HepG2 (cell line): ENCODE results near the gene TRIM28. TPM values are rescaled to one million over a fixed set of nuclear protein-coding genes. Genes with fewer than 3 reads are reported as not detected.

Source experiments
- ATAC-seq: fragments of 200-7000 bp; cut with Tn5 transposase; 3 replicates; pipeline ENCODE4 v1.9.1; 2020; ENCODE audit warnings: mild to moderate bottlenecking, moderate library complexity
- BruUV-seq: library from RNA; stranded (reverse); fragments of 400-500 nt; replicated peaks from 2 replicates; lab custom pipeline; 2021; lab: Mats Ljungman, UMichigan
- CTCF ChIA-PET: fragments of 300-600 bp; formaldehyde crosslinking; extraction: SDS; loops from one replicate; lab custom pipeline; 2021; ENCODE audit warnings: low total read pairs, inconsistent platforms, low intra/inter-chr PET ratio; lab: Yijun Ruan, JAX
- POLR2A ChIA-PET: fragments of 350-600 bp; sonication (Branson Sonifier 250); formaldehyde crosslinking; loops from one replicate; lab custom pipeline; 2020; ENCODE audit warnings: antibody characterized with exemption, inconsistent platforms; lab: Yijun Ruan, JAX
- DNase-seq: peaks from one replicate; pipeline ENCODE4 v3.0.0-alpha.2; 2015; ENCODE audit warnings: low spot score
- FAIRE-seq: peaks from 3 replicates; lab custom pipeline; 2011; peaks lifted over from hg19 to GRCh38; lab: Jason Lieb, UNC
- H2AFZ ChIP-seq: one replicate; pipeline ENCODE4 v1.6.1; 2011; ENCODE audit warnings: low read length, inconsistent platforms
- H3K27ac ChIP-seq: fragments of 300-600 bp; 3 replicates; pipeline ENCODE4 v1.8.0; 2011; ENCODE audit warnings: mixed run types, mild to moderate bottlenecking, mixed read lengths, low read length, inconsistent platforms; ENCODE audit not compliant: insufficient read depth; ENCODE audit errors: extremely low read length
- H3K27me3 ChIP-seq, 2 experiments: fragments of 200-600 bp in 1 of 2; 2 replicates in 1 of 2; 3 replicates in 1 of 2; pipeline versions ENCODE4 v1.6.0 to v1.8.0; 2011; ENCODE audit warnings: low read length in 2 of 2, mild to moderate bottlenecking in 2 of 2, moderate library complexity in 2 of 2, inconsistent platforms in 1 of 2; ENCODE audit not compliant: insufficient read depth in 2 of 2, control insufficient read depth in 1 of 2
- H3K36me3 ChIP-seq, 2 experiments: fragments of 200-600 bp in 1 of 2; replicated peaks in 1 of 2; 2 replicates in 1 of 2; 3 replicates in 1 of 2; pipeline versions ENCODE4 v1.5.1 to v1.8.0; 2011; ENCODE audit warnings: low read length in 2 of 2, inconsistent platforms in 1 of 2; ENCODE audit not compliant: insufficient read depth in 2 of 2, control insufficient read depth in 1 of 2
- H3K4me1 ChIP-seq: 2 replicates; pipeline ENCODE4 v1.5.1; 2012; ENCODE audit warnings: low read length, inconsistent platforms; ENCODE audit not compliant: insufficient read depth
- H3K4me2 ChIP-seq: 2 replicates; pipeline ENCODE4 v1.6.0; 2011; ENCODE audit warnings: low read depth, low read length, inconsistent platforms
- H3K4me3 ChIP-seq, 3 experiments: fragments of 200-600 bp in 1 of 3; sonication (generic), shearing (Covaris generic) in 1 of 3; replicated peaks in 1 of 3; 2 replicates each; pipeline ENCODE4 v1.5.1; 2011 to 2016; ENCODE audit warnings: low read length in 3 of 3, inconsistent platforms in 2 of 3, low read depth in 2 of 3, mild to moderate bottlenecking in 2 of 3, control low read depth in 1 of 3, mixed read lengths in 1 of 3; ENCODE audit not compliant: insufficient read depth in 1 of 3
- H3K79me2 ChIP-seq: one replicate; pipeline ENCODE4 v1.6.1; 2011; ENCODE audit warnings: low read length, inconsistent platforms; ENCODE audit not compliant: insufficient read depth
- H3K9ac ChIP-seq: 2 replicates; pipeline ENCODE4 v1.6.0; 2011; ENCODE audit warnings: mild to moderate bottlenecking, low read depth, low read length, inconsistent platforms; ENCODE audit not compliant: insufficient read depth
- H3K9me3 ChIP-seq: 2 replicates; pipeline ENCODE4 v1.5.1; 2012; ENCODE audit warnings: mild to moderate bottlenecking, low read length
- H4K20me1 ChIP-seq: 2 replicates; pipeline ENCODE4 v1.6.0; 2011; ENCODE audit warnings: inconsistent platforms, mild to moderate bottlenecking, low read length, moderate library complexity; ENCODE audit not compliant: insufficient read depth
- GABPA ChIP-seq, 2 experiments: IDR thresholded peaks; 2 replicates each; pipeline ENCODE4 v1.6.1; 2011 to 2016; ENCODE audit warnings: low read depth in 2 of 2, low read length in 1 of 2, missing biosample characterization in 1 of 2, missing genetic modification characterization in 1 of 2
- HOXD1 ChIP-seq: sonication (generic); formaldehyde crosslinking; IDR thresholded peaks from 2 replicates; pipeline ENCODE4 v1.5.0; 2020; ENCODE audit warnings: missing genetic modification reagents
- KMT2B ChIP-seq: IDR thresholded peaks from 2 replicates; pipeline ENCODE4 v1.6.1; 2016; ENCODE audit warnings: missing genetic modification reagents, missing compliant biosample characterization
- ZBTB38 ChIP-seq: sonication (generic); formaldehyde crosslinking; IDR thresholded peaks from 2 replicates; pipeline ENCODE4 v1.5.1; 2020; ENCODE audit warnings: mild to moderate bottlenecking, missing genetic modification reagents
- ZFP82 ChIP-seq: sonication (generic); formaldehyde crosslinking; IDR thresholded peaks from 2 replicates; pipeline ENCODE4 v1.5.1; 2020; ENCODE audit warnings: mild to moderate bottlenecking, missing genetic modification reagents, borderline replicate concordance
- ZNF343 ChIP-seq: sonication (generic); formaldehyde crosslinking; IDR thresholded peaks from 2 replicates; pipeline ENCODE4 v1.4.0; 2020; ENCODE audit warnings: mild to moderate bottlenecking, missing genetic modification reagents
- WGBS: methylation state at CpG from one replicate; pipeline ENCODE4 v1.1.6; 2017; ENCODE audit warnings: low lambda C conversion rate; 5-methylcytosine and 5-hydroxymethylcytosine counted together
- in situ Hi-C: cut with HindIII; loops from 2 replicates; pipeline ENCODE4 v1.10.0; 2017; ENCODE audit warnings: low pct_unique_long_range_greater_than_20kb; ENCODE audit not compliant: extremely low pct_ligation_motif_present
- intact Hi-C: fragments of 100-400 bp; cut with micrococcal nuclease; formaldehyde crosslinking; loops from one replicate; pipeline ENCODE4 v1.10.0; 2022; ENCODE audit not compliant: unreplicated experiment
- polyA plus RNA-seq, 8 experiments: library from polyadenylated mRNA; depleted of rRNA in 3 of 8; stranded (reverse) in 7 of 8; unstranded in 1 of 8; fragments of >200 nt; fragmentation: Illumina TruSeq in 4 of 8; extraction: Trizol in 4 of 8; gene quantifications; 2 replicates each; pipeline versions ENCODE4 v1.2.1 to v1.2.3, GENCODE V29; 2011 to 2016; ENCODE audit warnings: low read depth in 4 of 8, missing spikeins in 1 of 8, mixed read lengths in 1 of 8; ENCODE audit not compliant: insufficient read depth in 1 of 8
- total RNA-seq, 5 experiments: library from RNA; depleted of rRNA; stranded (reverse); fragments of >200 nt; fragmentation: Illumina TruSeq; extraction: Trizol; gene quantifications; 2 replicates each; pipeline ENCODE4 v1.2.3, GENCODE V29; 2016; ENCODE audit warnings: low read depth in 1 of 5
- TF ChIP-seq, protein P1 (sequence below): sonication (generic); formaldehyde crosslinking; IDR thresholded peaks from 2 replicates; pipeline ENCODE4 v1.5.1; 2020; ENCODE audit warnings: mild to moderate bottlenecking, missing genetic modification reagents
- TF ChIP-seq, protein P2 (sequence below): sonication (generic); formaldehyde crosslinking; IDR thresholded peaks from 2 replicates; pipeline ENCODE4 v1.5.0; 2020; ENCODE audit warnings: mild to moderate bottlenecking, missing genetic modification reagents
- TF ChIP-seq, protein P3 (sequence below): sonication (generic); formaldehyde crosslinking; IDR thresholded peaks from 2 replicates; pipeline ENCODE4 v1.5.0; 2020; ENCODE audit warnings: missing genetic modification reagents
- TF ChIP-seq, protein P4 (sequence below): IDR thresholded peaks from 2 replicates; pipeline ENCODE4 v1.6.1; 2018; ENCODE audit warnings: missing genetic modification reagents, mild to moderate bottlenecking, missing compliant biosample characterization

The TRIM28 gene
- total and polyA plus RNA-seq, 2 of the 13 experiments (the other 11 are each of a cell fraction or from before 2014, with no cell fraction given), result 361 to 439 TPM

DNA sequence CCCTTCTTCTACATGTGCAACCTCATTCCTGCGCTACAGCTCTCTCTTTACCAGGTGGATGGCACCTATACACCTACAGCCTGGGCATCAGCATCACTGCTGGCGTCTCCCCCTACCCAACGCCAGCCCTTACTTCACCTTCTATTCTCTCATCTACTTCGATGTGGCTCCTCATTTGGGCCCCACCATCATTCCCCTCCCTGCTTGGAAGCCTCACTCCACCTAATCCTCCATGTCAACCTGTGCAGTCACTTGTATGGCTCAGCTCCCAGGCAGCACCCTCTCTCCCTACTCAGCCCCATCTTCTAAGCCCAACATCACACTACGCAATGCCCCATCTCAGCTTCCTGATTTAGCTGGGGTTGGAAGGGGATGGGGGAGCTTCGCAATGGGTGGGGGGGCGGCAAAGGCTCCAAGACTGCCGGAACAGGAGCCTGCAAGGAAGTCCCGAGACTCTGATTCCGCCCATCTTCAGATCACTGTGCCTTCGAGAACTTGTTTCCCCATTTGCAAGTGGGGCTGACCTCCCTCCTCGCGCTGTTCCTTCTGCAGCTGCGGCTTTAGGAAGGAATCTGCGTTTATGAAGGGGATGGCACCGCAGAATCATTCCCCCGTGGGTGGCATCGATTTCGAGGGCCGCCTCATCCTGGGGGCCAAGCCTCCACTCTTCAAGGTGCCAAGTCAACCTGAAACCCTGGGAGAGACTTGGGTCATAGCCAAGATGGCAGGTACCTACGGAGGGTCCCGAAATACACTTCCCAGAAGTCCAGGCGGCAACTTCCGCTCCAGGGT is 28.4 kb downstream of the TRIM28 start:
- peak overlapping the region; percentile 93 for H3K27ac ChIP-seq
- H3K4me2 ChIP-seq, result peak overlapping the region; percentile 91
- H3K9ac ChIP-seq, result 0 out of 2 replicates have a peak overlapping the region, but pooled peaks have one; percentile 89
- H3K79me2 ChIP-seq, result peaks cover 4% of the 10 kb centered on the region
- no peak for DNase-seq
- peaks cover 30% of the 10 kb centered on the region for H3K4me1 ChIP-seq
- ChIA-PET POLR2A (interaction anchor here (0.6 to 3.0 kb wide), 6 partner anchors 13 to 61 kb away, joined by 3 to 36 read pairs (median 4); partner anchors contain the start of genes SLC27A5, TRIM28, UBE2M and ZBTB45), CTCF (no interaction called here)
- WGBS, result 75% methylated on average over 20 of the region's 24 CpGs
- no peaks in the 10 kb centered on the region; a peak in 2 of 5 replicates for H3K36me3 ChIP-seq
- intact Hi-C loops, result no loop called here
- in situ Hi-C loops, result no loop called here
- TSS peak; percentile 45 for BruUV-seq
- no peaks in the 10 kb centered on the region for H3K27me3 ChIP-seq
- FAIRE-seq, result no peak
- no peak for ATAC-seq
- no peaks in the 10 kb centered on the region for H3K9me3 ChIP-seq
- no peaks in the 10 kb centered on the region for H4K20me1 ChIP-seq
- no peak overlapping the region for H2AFZ ChIP-seq
- peak overlapping the region; percentile 33 to 82 (median 80) for H3K4me3 ChIP-seq
- TF ChIP-seq GABPA (IDR thresholded peaks at IDR 0.05; ENCODE audit: low read depth, low read length) (no peak), GABPA (CRISPR knock-in tag; IDR thresholded peaks at IDR 0.05; ENCODE audit: low read depth) (peak; percentile 92), KMT2B (no peak), ZBTB38 (peak; percentile 50; the same call in 1 of the 2 replicates), ZFP82 (CRISPR knock-in tag) (0 out of 2 replicates have a peak, but pooled peaks have one; percentile 84), HOXD1 (CRISPR knock-in tag) (no peak), ZNF343 (no peak)
- TF ChIP-seq, protein P1, sequence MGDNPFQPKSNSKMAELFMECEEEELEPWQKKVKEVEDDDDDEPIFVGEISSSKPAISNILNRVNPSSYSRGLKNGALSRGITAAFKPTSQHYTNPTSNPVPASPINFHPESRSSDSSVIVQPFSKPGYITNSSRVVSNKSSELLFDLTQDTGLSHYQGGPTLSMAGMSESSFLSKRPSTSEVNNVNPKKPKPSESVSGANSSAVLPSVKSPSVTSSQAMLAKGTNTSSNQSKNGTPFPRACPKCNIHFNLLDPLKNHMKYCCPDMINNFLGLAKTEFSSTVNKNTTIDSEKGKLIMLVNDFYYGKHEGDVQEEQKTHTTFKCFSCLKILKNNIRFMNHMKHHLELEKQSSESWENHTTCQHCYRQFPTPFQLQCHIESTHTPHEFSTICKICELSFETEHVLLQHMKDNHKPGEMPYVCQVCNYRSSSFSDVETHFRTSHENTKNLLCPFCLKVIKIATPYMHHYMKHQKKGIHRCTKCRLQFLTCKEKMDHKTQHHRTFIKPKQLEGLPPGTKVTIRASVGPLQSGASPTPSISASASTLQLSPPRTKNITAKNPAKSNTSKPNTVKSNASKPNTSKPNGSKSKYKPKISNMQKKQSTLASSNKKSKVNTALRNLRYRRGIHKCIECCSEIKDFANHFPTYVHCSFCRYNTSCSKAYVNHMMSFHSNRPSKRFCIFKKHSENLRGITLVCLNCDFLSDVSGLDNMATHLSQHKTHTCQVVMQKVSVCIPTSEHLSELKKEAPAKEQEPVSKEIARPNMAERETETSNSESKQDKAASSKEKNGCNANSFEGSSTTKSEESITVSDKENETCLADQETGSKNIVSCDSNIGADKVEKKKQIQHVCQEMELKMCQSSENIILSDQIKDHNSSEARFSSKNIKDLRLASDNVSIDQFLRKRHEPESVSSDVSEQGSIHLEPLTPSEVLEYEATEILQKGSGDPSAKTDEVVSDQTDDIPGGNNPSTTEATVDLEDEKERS, result 0 out of 2 replicates have a peak, but pooled peaks have one; percentile 47
- TF ChIP-seq, protein P2, sequence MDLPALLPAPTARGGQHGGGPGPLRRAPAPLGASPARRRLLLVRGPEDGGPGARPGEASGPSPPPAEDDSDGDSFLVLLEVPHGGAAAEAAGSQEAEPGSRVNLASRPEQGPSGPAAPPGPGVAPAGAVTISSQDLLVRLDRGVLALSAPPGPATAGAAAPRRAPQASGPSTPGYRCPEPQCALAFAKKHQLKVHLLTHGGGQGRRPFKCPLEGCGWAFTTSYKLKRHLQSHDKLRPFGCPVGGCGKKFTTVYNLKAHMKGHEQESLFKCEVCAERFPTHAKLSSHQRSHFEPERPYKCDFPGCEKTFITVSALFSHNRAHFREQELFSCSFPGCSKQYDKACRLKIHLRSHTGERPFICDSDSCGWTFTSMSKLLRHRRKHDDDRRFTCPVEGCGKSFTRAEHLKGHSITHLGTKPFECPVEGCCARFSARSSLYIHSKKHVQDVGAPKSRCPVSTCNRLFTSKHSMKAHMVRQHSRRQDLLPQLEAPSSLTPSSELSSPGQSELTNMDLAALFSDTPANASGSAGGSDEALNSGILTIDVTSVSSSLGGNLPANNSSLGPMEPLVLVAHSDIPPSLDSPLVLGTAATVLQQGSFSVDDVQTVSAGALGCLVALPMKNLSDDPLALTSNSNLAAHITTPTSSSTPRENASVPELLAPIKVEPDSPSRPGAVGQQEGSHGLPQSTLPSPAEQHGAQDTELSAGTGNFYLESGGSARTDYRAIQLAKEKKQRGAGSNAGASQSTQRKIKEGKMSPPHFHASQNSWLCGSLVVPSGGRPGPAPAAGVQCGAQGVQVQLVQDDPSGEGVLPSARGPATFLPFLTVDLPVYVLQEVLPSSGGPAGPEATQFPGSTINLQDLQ (CRISPR knock-in tag), result no peak
- TF ChIP-seq, protein P3, sequence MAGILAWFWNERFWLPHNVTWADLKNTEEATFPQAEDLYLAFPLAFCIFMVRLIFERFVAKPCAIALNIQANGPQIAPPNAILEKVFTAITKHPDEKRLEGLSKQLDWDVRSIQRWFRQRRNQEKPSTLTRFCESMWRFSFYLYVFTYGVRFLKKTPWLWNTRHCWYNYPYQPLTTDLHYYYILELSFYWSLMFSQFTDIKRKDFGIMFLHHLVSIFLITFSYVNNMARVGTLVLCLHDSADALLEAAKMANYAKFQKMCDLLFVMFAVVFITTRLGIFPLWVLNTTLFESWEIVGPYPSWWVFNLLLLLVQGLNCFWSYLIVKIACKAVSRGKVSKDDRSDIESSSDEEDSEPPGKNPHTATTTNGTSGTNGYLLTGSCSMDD, result no peak
- TF ChIP-seq, protein P4, sequence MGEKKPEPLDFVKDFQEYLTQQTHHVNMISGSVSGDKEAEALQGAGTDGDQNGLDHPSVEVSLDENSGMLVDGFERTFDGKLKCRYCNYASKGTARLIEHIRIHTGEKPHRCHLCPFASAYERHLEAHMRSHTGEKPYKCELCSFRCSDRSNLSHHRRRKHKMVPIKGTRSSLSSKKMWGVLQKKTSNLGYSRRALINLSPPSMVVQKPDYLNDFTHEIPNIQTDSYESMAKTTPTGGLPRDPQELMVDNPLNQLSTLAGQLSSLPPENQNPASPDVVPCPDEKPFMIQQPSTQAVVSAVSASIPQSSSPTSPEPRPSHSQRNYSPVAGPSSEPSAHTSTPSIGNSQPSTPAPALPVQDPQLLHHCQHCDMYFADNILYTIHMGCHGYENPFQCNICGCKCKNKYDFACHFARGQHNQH (CRISPR knock-in tag), result peak; percentile 51; the same call in 1 of the 2 replicates
